GM23248 (cell line): ENCODE data around the gene CADM1.

Experiments
- EZH2 ChIP-seq: fragments of 200-600 bp; sonication (generic); IDR thresholded peaks from 2 replicates; pipeline ENCODE4 v1.6.1; 2018; ENCODE audit warnings: antibody characterized with exemption, mild to moderate bottlenecking; ENCODE audit not compliant: insufficient read depth, poor library complexity, severe bottlenecking
- EZH2phosphoT487 ChIP-seq: fragments of 200-600 bp; sonication (generic); IDR thresholded peaks from 2 replicates; pipeline ENCODE4 v1.6.1; 2018; ENCODE audit warnings: antibody characterized with exemption, moderate library complexity, mild to moderate bottlenecking, low read depth; ENCODE audit not compliant: insufficient read depth

- TF ChIP-seq EZH2phosphoT487 (no peak), EZH2 (no peak)
Observed at GRCh38 chr11:115297330-115297729, 206.9 kb downstream of the CADM1 start.
